ENCODE results near the gene CPSF3.

The CPSF3 gene
- total RNA-seq = 27.6 reads per million, percentile 54 among the genes with 10 or more reads in this experiment

GRCh38 chr2:9423100-9423921 lies at the start of gene CPSF3, which contains the start of gene ITGB1BP1:
Gene CPSF3, plus strand, starts transcription at chr2:9423654. Its CDS starts 120 bp downstream, at chr2:9423774.
Gene ITGB1BP1, minus strand, starts transcription at chr2:9423528. Its CDS starts 4,831 bp downstream, at chr2:9418697.
- peak; percentile 96 for DNase-seq

DNA sequence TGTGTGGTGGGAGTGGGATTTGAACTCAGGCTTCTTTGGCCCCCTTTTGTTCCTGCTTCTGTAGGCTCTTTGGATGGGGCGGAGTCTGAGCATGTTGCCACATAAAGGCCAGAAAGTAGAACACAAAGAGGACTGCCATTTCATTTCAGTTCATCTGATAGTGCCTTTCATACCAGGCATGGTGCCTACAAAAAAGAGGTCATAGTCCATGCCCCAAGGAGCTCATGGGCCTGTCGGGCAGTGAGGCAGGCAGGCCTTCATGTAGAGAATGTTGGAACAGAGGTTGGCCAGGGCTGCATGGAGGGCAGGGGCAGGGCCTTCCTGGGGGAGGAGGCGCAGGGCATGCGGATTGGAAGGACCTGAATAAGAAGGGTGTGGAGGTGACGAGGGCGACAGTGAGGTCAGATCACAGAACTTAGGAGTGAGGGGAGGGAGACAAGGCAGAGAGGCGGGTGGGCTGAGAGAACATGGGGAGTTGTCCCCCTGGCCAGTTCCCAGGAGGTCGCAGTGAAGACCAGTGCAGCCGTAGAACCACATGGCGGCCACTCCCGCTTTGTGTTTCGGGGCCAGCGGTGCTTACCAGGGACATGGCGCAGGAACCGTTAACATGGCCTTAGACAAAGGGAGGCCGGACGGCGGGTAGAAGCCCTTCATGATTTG lies 49.3 kb upstream of the CPSF3 start:
- no peak for DNase-seq

- no peak for DNase-seq
Measured at GRCh38 chr2:9375857-9376428, 47.5 kb upstream of the CPSF3 start.

DNA sequence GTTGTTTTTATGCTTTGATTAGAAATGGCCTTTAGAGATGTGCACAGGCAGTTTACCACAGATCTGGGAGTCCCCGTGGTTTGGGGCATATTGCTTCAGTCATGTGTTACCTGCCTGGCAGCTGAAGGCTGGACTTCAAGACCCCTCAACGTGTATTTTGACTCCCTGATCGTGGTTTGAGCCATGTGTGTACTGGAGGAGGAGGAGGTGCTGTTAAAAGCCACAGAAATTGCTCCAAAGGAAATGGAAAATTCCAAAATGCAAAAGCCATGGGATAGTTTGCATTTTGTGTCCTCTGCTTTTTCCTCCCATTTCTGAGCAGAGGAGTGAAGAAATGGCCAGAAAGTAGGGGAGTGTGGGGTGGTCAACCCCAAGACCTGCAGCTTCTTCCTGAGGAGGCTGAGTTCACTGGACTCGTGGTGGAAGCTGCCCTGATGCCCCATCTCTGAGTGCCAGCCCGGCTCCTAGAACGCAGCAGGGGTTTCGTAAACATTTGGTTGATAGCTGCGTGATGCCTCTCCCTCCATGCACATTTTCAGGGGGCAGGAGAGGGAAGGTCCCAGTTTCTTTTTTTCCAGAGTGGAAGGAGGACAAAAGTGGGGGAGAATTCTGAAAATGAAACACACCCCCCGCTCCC lies 45.9 kb upstream of the CPSF3 start:
- no peak for DNase-seq

DNA sequence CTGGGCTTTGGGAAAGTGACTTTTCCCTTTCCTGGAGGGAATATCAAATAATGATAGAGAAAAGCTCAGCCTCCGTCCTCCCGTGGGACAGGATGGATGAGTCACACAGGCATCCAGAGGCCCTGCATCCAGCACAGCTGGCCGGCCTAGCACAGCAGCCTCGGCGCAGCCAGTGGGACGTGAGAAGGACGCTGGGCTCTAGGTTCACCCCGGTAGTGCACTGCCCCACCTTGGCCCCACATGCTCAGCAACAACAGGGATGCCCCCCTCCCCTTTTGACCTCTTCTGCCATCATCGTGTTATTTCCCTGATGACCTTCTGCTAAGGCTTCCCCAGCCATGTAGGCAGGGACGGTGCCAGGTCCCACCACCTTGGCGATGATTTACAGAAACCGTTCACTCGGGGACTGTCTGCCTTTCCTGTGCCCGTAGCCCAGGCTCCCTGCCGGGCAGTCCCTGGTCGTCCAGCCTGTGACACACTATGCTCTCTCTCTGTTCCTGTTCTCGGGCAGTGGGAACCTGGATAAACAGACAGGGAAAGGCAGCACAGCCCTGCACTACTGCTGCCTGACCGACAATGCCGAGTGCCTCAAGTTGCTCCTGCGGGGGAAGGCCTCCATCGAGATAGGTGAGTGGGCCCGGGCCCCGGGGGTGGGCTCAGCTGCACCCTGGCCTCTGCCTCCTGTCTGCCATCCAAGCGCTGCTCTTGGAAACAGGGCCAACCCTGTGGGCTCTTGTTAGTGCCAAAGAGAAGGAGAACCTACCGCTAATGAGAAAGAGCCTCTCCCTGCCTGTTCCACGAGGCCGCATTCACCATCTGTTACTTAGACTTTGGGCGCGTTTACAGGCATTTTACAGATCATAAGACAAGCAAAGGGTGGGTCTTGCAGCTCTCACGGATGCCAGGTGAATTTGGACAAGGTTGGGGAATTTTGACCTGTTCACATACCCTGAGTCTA lies 44.7 kb upstream of the CPSF3 start:
- DNase-seq = no peak

DNA sequence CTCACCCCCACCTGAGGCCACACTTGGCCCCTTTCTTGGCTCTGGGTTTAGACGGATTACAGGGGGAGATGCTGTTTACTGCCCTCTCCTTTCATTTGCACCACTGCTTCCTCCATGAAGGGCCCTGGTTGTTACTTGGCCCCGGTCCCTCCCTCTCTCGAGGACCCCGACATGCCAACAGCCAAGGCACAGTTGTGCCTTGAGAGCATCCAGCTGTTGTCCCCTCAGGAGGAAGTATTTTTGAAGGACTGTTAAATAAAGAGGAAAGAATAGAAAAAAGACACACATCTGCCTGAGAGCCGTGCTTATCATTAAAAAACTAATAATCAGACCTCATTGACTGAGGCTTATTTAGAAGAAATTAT lies 44.1 kb upstream of the CPSF3 start:
- no peak for DNase-seq

DNA sequence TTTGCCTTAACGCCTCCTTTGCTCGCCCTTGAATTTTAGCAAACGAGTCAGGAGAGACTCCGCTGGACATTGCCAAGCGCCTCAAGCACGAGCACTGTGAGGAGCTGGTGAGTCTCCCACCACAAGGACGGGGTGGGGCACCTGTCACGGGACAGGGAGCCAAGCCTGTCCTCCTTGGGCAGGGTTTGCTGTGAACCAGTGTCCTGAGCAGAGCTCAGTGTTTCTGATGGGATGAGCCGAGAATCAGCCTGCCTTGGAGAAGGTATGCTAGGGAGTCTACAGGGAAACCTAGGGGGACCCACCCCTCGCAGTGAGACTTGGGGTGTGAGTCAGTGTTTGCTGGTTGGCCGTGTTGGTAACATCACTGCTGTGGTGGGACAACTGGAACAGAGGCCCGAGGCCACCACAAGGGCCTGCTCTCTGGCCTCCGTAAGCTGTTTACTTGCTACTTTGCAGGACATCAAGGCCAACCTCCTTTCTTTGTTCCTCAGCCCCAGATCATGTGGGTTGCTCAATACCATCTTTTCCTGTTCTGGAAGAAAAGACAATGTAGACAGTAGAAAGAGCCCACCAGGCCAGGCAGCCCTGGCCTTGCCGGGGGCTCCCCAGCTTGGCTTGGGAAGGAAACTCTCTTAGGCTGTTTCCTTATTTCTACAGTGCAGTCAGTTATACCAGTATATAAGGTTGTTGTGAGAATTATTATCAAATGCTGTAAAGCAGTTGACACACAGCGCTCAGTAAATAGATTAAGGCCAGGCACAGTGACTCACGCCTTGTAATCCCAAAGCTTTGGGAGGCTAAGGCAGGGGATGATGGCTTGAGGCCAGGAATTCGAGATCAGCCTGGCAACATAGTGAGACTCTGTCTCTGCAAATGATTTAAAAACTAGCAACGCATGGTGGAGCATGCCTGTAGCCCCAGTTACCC lies 42.5 kb upstream of the CPSF3 start:
- DNase-seq = no peak

GRCh38 chr2:9382604-9383235 lies 40.7 kb upstream of the CPSF3 start:
- no peak for DNase-seq

DNA sequence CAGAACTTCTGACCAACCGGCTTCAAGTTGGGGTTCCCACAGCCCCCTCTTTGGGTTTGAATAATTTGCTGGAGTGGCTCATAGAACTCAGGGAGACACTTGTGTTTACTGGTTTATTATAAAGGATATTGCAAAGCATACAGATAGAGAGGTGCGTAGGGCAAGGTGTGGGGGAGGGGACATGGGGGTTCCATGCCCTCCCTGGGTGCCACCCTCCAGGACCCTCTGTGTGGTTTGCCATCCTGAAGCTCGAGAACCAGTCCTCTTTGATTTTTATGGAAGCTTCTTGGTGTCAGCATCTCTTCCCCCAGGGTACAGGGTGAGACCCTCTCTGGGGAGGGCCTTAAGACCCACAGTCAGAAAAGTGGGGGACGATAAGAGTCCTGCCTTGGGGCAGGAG lies 38.9 kb upstream of the CPSF3 start:
- DNase-seq = no peak

GRCh38 chr2:9385841-9386240 lies 37.6 kb upstream of the CPSF3 start:
- DNase-seq = no peak

GRCh38 chr2:9388199-9388681 lies 35.2 kb upstream of the CPSF3 start:
- no peak for DNase-seq

DNA sequence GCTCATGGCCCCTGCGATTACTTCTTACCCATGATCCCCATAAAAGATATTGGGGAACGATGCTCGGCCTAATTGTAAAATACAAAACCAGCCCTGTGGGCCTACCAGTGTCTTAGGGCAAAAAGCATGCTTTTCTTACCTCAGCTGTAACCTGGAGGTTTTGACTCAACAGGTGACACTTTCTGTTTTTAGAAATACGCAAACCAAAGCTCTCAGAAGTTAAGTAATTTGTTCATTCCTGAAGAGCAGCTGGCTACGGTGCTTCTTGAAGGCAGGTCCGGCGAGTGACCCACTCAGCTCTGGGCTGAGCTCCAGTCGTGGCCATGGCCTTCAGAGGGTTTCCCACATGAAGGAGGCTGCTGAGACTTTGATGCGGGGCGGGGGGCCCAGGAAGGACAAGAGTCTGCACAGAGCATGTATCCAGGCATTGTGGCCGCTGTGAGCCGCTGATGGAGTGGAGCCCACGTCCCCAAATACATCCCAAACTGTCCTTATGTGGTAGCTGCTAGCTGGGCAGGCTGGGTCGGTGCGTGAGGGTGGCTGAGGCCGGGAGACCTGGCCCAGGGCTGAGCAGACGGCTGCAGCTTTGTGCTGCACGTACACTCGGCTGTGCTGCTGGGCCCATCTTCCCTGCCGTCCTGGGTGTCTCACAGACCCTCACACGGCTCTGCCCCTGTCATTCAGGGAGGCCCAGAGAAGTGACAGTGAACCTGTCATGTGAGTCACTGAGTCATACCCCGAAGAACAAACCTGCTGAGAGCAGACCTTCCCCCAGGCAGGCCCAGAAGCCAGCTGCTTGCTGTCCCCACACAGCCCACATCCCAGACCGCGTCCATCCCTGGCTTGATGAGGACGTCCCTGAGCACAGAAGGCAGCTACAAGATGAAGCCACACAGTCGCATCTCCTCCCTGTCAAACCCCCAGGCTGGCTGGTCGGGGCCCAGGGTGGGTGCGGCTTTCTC lies 34.2 kb upstream of the CPSF3 start:
- DNase-seq = no peak

DNA sequence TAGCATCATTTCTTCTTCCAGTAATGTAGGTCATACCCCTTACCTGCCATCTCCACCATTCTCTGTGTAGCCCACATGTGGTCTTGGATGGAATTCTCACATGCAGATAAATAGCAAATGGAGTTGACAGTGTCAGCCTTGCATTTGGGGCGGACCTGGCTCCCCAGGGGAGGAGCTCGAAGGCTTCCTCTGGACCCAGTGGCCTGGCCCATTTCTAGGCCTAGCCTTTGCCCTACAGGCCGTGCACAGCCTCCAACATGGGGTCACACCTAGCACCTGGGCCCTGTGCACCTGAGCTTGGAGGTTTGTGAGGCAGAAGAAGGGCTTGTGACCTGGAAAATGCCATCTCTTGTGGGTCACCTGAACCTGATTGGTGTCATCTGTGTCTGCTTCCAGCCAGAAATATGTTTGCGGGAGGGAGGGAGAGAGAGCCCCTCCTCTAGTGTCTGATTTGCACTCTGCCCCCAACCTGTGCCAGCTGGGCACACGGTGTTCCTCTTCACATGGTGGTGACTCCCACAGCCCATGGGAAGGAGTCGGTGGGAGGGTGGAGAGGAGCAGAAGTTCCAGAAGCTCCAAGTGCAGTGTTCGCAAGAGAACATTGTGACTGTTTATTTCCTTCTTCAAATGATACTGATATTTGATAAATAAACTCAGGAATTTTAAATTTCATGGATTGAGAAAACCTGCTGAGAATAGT lies 33.2 kb upstream of the CPSF3 start:
- DNase-seq = no peak

GRCh38 chr2:9390991-9391390 lies 32.5 kb upstream of the CPSF3 start:
- DNase-seq = no peak

GRCh38 chr2:9391961-9392720 lies 31.3 kb upstream of the CPSF3 start:
- DNase-seq = no peak

GRCh38 chr2:9392898-9393765 lies 30.3 kb upstream of the CPSF3 start:
- no peak for DNase-seq

DNA sequence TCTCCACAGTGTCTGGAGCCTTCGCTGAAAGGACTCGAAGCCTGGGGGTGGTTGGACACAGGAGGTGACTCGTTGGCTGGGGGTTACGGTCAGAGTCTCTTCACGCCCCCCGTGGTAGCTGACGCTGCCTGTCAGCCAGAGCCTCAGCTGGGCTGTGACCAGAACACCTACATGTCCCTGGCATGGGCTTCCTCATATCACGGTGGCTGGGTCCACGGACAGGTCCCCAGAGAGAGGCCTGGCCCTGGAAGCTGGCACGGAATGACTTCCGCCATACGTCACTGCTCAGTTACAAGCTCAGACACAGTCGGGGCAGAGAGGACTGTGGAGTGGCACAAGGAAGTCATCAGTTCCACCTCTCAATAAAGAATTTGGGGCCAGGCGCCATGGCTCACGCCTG lies 28.6 kb upstream of the CPSF3 start:
- no peak for DNase-seq
